ENCODE measurements around the gene CSRNP3. TPM values are rescaled to one million over a fixed set of nuclear protein-coding genes. Genes with fewer than 3 reads are reported as not detected.

The CSRNP3 gene
- total RNA-seq, 6 experiments from 2014 or later: 0.25 to 2.0 (median 1.0) TPM

GRCh38 chr2:165593081-165593480 lies 123.6 kb downstream of the CSRNP3 start:
- ATAC-seq: no peak
- H3K4me3 ChIP-seq: no peak overlapping the region
- DNase-seq: no peak
- H3K9me3 ChIP-seq: no peaks in the 10 kb centered on the region
- intact Hi-C loops (cut with DNase I): no loop called here
- H3K36me3 ChIP-seq: no peaks in the 10 kb centered on the region
- TF ChIP-seq, protein P1, sequence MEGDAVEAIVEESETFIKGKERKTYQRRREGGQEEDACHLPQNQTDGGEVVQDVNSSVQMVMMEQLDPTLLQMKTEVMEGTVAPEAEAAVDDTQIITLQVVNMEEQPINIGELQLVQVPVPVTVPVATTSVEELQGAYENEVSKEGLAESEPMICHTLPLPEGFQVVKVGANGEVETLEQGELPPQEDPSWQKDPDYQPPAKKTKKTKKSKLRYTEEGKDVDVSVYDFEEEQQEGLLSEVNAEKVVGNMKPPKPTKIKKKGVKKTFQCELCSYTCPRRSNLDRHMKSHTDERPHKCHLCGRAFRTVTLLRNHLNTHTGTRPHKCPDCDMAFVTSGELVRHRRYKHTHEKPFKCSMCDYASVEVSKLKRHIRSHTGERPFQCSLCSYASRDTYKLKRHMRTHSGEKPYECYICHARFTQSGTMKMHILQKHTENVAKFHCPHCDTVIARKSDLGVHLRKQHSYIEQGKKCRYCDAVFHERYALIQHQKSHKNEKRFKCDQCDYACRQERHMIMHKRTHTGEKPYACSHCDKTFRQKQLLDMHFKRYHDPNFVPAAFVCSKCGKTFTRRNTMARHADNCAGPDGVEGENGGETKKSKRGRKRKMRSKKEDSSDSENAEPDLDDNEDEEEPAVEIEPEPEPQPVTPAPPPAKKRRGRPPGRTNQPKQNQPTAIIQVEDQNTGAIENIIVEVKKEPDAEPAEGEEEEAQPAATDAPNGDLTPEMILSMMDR (IDR thresholded peaks at IDR 0.05): no peak
- TF ChIP-seq POLR2A (IDR thresholded peaks at IDR 0.05): no peak
- WGBS (ENCODE audit: insufficient coverage, low coverage, low lambda C conversion rate, missing lambda C conversion rate): 95% methylated on average over 3 of the region's 3 CpGs
- H3K27me3 ChIP-seq: no peaks in the 10 kb centered on the region
- H3K4me1 ChIP-seq: peaks cover 0 to 5% (median 0%) of the 10 kb centered on the region in 4 donors
- no peak overlapping the region for H3K27ac ChIP-seq

GRCh38 chr2:165594231-165594934 lies 124.9 kb downstream of the CSRNP3 start:
- no peak overlapping the region for H3K4me3 ChIP-seq
- 33% methylated on average over 1 of the region's 1 CpG for WGBS (ENCODE audit: insufficient coverage, low coverage, low lambda C conversion rate, missing lambda C conversion rate)
- H3K27me3 ChIP-seq: no peaks in the 10 kb centered on the region
- TF ChIP-seq, protein P1 (IDR thresholded peaks at IDR 0.05): no peak
- TF ChIP-seq POLR2A (IDR thresholded peaks at IDR 0.05): no peak
- DNase-seq (no peak), ATAC-seq (no peak)
- intact Hi-C loops (cut with DNase I): no loop called here
- H3K9me3 ChIP-seq: no peaks in the 10 kb centered on the region
- peaks cover 0 to 5% (median 0%) of the 10 kb centered on the region in 4 donors for H3K4me1 ChIP-seq
- H3K36me3 ChIP-seq: no peaks in the 10 kb centered on the region
- no peak overlapping the region for H3K27ac ChIP-seq

DNA sequence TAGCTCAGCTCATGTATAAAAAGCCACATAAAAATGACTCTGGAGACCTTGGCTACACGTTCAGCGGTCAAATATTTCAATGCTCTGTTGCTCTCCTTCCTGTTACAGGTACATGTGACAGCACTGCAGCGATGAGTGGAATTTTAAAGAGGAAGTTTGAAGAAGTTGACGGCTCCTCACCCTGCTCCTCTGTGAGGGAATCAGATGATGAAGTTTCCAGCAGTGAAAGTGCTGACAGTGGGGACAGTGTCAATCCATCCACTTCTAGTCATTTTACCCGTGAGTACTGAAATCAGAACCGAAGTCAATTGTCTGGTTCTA lies 125.4 kb downstream of the CSRNP3 start:
- H3K27me3 ChIP-seq: no peaks in the 10 kb centered on the region
- DNase-seq (no peak), ATAC-seq (no peak)
- no peak overlapping the region for H3K4me3 ChIP-seq
- no peaks in the 10 kb centered on the region for H3K36me3 ChIP-seq
- 73% methylated on average over 6 of the region's 6 CpGs for WGBS (ENCODE audit: insufficient coverage, low coverage, low lambda C conversion rate, missing lambda C conversion rate)
- TF ChIP-seq POLR2A (IDR thresholded peaks at IDR 0.05): no peak
- TF ChIP-seq, protein P1 (IDR thresholded peaks at IDR 0.05): no peak
- intact Hi-C loops (cut with DNase I): no loop called here
- H3K9me3 ChIP-seq: no peaks in the 10 kb centered on the region
- peaks cover 0 to 5% (median 0%) of the 10 kb centered on the region in 4 donors for H3K4me1 ChIP-seq
- no peak overlapping the region for H3K27ac ChIP-seq

GRCh38 chr2:165596788-165597187 lies 127.3 kb downstream of the CSRNP3 start:
- intact Hi-C loops (cut with DNase I): no loop called here
- 65% methylated on average over 3 of the region's 3 CpGs for WGBS (ENCODE audit: insufficient coverage, low coverage, low lambda C conversion rate, missing lambda C conversion rate)
- H3K27me3 ChIP-seq: no peaks in the 10 kb centered on the region
- TF ChIP-seq, protein P1 (IDR thresholded peaks at IDR 0.05): no peak
- no peak for TF ChIP-seq POLR2A (IDR thresholded peaks at IDR 0.05)
- no peak for ATAC-seq
- H3K4me3 ChIP-seq: no peak overlapping the region
- no peaks in the 10 kb centered on the region for H3K4me1 ChIP-seq
- no peaks in the 10 kb centered on the region for H3K9me3 ChIP-seq
- no peaks in the 10 kb centered on the region for H3K36me3 ChIP-seq
- no peak overlapping the region for H3K27ac ChIP-seq
- no peak for DNase-seq

Measured in right lobe of liver (tissue), 6 donors.